Right lobe of liver (tissue), 6 donors: ENCODE measurements around the gene TSSK6. TPM values are rescaled to one million over a fixed set of nuclear protein-coding genes. Genes with fewer than 3 reads are reported as not detected.
A peak's percentile ranks its signal among the peaks of the same experiment; 100 is the strongest.

Experiments
- ATAC-seq, 4 donors: fragments of 200-7000 bp; cut with Tn5 transposase; one replicate each; pipeline ENCODE4 v1.9.1; 2020; ENCODE audit warnings: mild to moderate bottlenecking in 4 of 4, moderate library complexity in 4 of 4
- DNase-seq, 3 donors: peaks; one replicate each; pipeline ENCODE4 v3.0.0-alpha.2; 2020
- H3K27ac ChIP-seq, 3 donors: fragments of 200-600 bp; one replicate each; pipeline ENCODE4 v1.8.0; 2022
- H3K27me3 ChIP-seq, 2 donors: fragments of 200-600 bp; one replicate each; pipeline ENCODE4 v1.8.0; 2022
- H3K36me3 ChIP-seq, 4 donors: fragments of 200-600 bp; sonication (generic) in 1 of 4; one replicate each; pipeline versions ENCODE4 v1.5.1 to v1.8.0; 2017 to 2022; ENCODE audit warnings: control low read depth in 1 of 4
- H3K4me1 ChIP-seq, 4 donors: fragments of 200-600 bp; sonication (generic) in 1 of 4; one replicate each; pipeline versions ENCODE4 v1.5.1 to v1.8.0; 2017 to 2022; ENCODE audit warnings: control low read depth in 1 of 4
- H3K4me3 ChIP-seq, 3 donors: fragments of 200-600 bp; one replicate each; pipeline ENCODE4 v1.8.0; 2022
- H3K9me3 ChIP-seq, 4 donors: fragments of 200-600 bp; sonication (generic) in 1 of 4; one replicate each; pipeline versions ENCODE4 v1.5.1 to v1.8.0; 2017 to 2022; ENCODE audit warnings: control low read depth in 1 of 4
- CTCF ChIP-seq, 4 donors: fragments of 200-600 bp in 3 of 4; fragments of 450-650 bp in 1 of 4; IDR thresholded peaks; one replicate each; pipeline versions ENCODE4 v1.5.1 to v1.8.0; 2016 to 2022; ENCODE audit warnings: antibody characterized with exemption in 4 of 4, mild to moderate bottlenecking in 2 of 4
- POLR2A ChIP-seq: fragments of 450-650 bp; IDR thresholded peaks from one replicate; pipeline ENCODE4 v1.6.1; 2017; ENCODE audit warnings: antibody characterized with exemption, mild to moderate bottlenecking
- WGBS: methylation state at CpG from one replicate; pipeline ENCODE4 v1.1.6; 2018; ENCODE audit warnings: low coverage, low lambda C conversion rate; ENCODE audit not compliant: insufficient coverage; ENCODE audit errors: missing lambda C conversion rate; 5-methylcytosine and 5-hydroxymethylcytosine counted together
- intact Hi-C, 2 donors: fragments of 100-400 bp; cut with DNase I; formaldehyde crosslinking; loops; one replicate each; pipeline versions ENCODE4 v1.11.2 to v1.14.1; 2022
- total RNA-seq, 6 experiments: library from RNA; depleted of rRNA in 2 of 6; stranded (reverse); fragments of >200 nt in 2 of 6; fragmentation: NEBNext Ultra II Directional in 3 of 6; extraction: Animal tissue kit (Norgen Biotek cat#: 25700) in 3 of 6; gene quantifications; one replicate each; pipeline versions ENCODE4 v1.1.0 to v1.2.4, GENCODE V29; 2016 to 2023
- donor health status: DM: no; HTN: yes; CAD: no.
- donor health status: DM: no; HTN: no; CAD: no.
- donor health status: DM: no; HTN: no; CAD: no.
- donor health status: DM: no; HTN: yes; CAD: no.
- donor health status: DM: no; HTN: yes; CAD: no.

The TSSK6 gene
- total RNA-seq, 6 experiments from 2014 or later = 0.53 to 2.9 (median 1.1) TPM

GRCh38 chr19:19524053-19524452 lies 8.7 kb upstream of the TSSK6 start:
- H3K36me3 ChIP-seq = peaks cover 0 to 12% (median 3%) of the 10 kb centered on the region in 4 donors
- intact Hi-C loops = no loop called here

GRCh38 chr19:19523177-19523576 lies 7.8 kb upstream of the TSSK6 start:
- H3K27ac ChIP-seq = no peak overlapping the region
- DNase-seq = no peak
- H3K27me3 ChIP-seq = no peaks in the 10 kb centered on the region
- H3K4me3 ChIP-seq = no peak overlapping the region
- WGBS = 96% methylated on average over 3 of the region's 3 CpGs
- ATAC-seq = no peak
- no peaks in the 10 kb centered on the region for H3K9me3 ChIP-seq
- TF ChIP-seq POLR2A (no peak), CTCF (IDR thresholded peaks at IDR 0.05) (no peak)
- peaks cover 0 to 12% (median 3%) of the 10 kb centered on the region in 4 donors for H3K36me3 ChIP-seq
- no peaks in the 10 kb centered on the region for H3K4me1 ChIP-seq
- intact Hi-C loops = no loop called here

More at GRCh38 chr19:19524053-19524452, 8.7 kb upstream of the TSSK6 start:
- no peaks in the 10 kb centered on the region for H3K27me3 ChIP-seq
- no peaks in the 10 kb centered on the region for H3K9me3 ChIP-seq
- H3K4me3 ChIP-seq = no peak overlapping the region
- H3K4me1 ChIP-seq = no peaks in the 10 kb centered on the region
- TF ChIP-seq POLR2A (no peak), CTCF (IDR thresholded peaks at IDR 0.05) (no peak)
- 84% methylated on average over 7 of the region's 7 CpGs for WGBS
- no peak overlapping the region for H3K27ac ChIP-seq
- ATAC-seq (no peak), DNase-seq (no peak)

GRCh38 chr19:19520989-19521388 lies 5.6 kb upstream of the TSSK6 start:
- no peaks in the 10 kb centered on the region for H3K27me3 ChIP-seq
- intact Hi-C loops = no loop called here
- H3K27ac ChIP-seq = no peak overlapping the region
- 82% methylated on average over 6 of the region's 6 CpGs for WGBS
- no peak for DNase-seq
- H3K9me3 ChIP-seq = no peaks in the 10 kb centered on the region
- peaks cover 0 to 8% (median under 1%) of the 10 kb centered on the region in 4 donors for H3K36me3 ChIP-seq
- no peak for TF ChIP-seq POLR2A
- TF ChIP-seq CTCF (IDR thresholded peaks at IDR 0.05) = no peak
- no peak for ATAC-seq
- H3K4me3 ChIP-seq = no peak overlapping the region
- peaks cover 0 to 11% (median 0%) of the 10 kb centered on the region in 4 donors for H3K4me1 ChIP-seq

GRCh38 chr19:19517235-19517619 lies 1.9 kb upstream of the TSSK6 start:
- WGBS = 90% methylated on average over 10 of the region's 10 CpGs
- H3K36me3 ChIP-seq = peaks cover 0 to 2% (median 0%) of the 10 kb centered on the region in 4 donors
- H3K9me3 ChIP-seq = no peaks in the 10 kb centered on the region
- DNase-seq (no peak), ATAC-seq (no peak)
- peak overlapping the region in 2 of 3 donors; percentile 91 to 92 for H3K4me3 ChIP-seq
- H3K27me3 ChIP-seq = no peaks in the 10 kb centered on the region
- intact Hi-C loops = no loop called here
- TF ChIP-seq POLR2A (no peak), CTCF (IDR thresholded peaks at IDR 0.05) (no peak)
- no peak overlapping the region for H3K27ac ChIP-seq
- H3K4me1 ChIP-seq = peaks cover 0 to 14% (median 0%) of the 10 kb centered on the region in 4 donors
